ENCODE measurements around the gene OR8K1.

Gene OR8K1

DNA sequence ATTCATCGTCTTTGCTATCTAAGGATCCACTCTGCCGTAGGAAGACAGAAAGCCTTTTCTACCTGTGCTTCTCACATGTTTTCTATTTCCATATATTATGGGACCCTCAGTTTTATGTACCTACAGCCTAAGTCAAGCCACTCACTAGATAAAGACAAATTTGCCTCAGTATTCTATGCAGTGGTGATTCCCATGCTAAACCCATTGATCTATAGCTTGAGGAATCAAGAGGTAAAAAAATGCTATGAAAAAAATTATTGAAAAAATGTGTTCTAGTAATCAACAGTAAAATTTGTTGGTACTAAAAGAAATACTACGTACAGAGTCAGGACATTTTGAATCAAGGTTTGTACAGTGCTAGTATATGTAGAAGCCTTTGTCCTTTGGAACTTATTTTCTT, 48.5 kb downstream of the OR8K1 start:
- Histone ChIP-seq H3K4me1 (ENCODE audit: control insufficient read depth, insufficient read depth, low read length, poor library complexity, severe bottlenecking) (no peaks in the 10 kb centered on the region), H3K9me3 (ENCODE audit: control insufficient read depth, low read length) (no peaks in the 10 kb centered on the region), H3K27ac (ENCODE audit: insufficient read depth, low read length, poor library complexity, severe bottlenecking) (no peak overlapping the region), H3K27me3 (replicated peaks; ENCODE audit: control insufficient read depth, insufficient read depth, low read length, poor library complexity, severe bottlenecking) (no peaks in the 10 kb centered on the region), H3K4me3 (ENCODE audit: insufficient read depth, low read depth, low read length, poor library complexity, severe bottlenecking) (no peak overlapping the region), H3K36me3 (ENCODE audit: control insufficient read depth, insufficient read depth, low read length) (no peaks in the 10 kb centered on the region)
- no peak for DNase-seq

DNA sequence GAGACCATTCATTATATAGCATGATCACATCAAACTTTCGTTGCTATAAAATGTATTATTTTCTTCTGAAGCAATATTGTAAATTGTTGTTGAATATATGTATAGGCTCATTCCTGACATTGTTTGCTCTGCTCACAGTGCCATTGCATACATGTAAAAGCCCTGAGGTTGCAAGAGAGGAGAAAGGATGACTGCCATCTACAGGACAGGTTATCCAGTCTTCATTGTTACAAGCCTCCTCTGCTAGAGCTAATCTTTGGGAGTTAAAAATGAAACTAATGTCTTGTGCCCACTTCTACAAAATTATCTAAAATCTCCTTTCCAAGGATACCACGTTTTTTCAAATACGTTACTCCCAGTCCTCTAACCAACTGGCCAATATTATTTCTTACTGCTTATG, 50.2 kb downstream of the OR8K1 start:
- Histone ChIP-seq H3K4me3 (ENCODE audit: insufficient read depth, low read depth, low read length, poor library complexity, severe bottlenecking) (no peak overlapping the region), H3K36me3 (ENCODE audit: control insufficient read depth, insufficient read depth, low read length) (no peaks in the 10 kb centered on the region), H3K4me1 (ENCODE audit: control insufficient read depth, insufficient read depth, low read length, poor library complexity, severe bottlenecking) (no peaks in the 10 kb centered on the region), H3K9me3 (ENCODE audit: control insufficient read depth, low read length) (no peaks in the 10 kb centered on the region), H3K27me3 (replicated peaks; ENCODE audit: control insufficient read depth, insufficient read depth, low read length, poor library complexity, severe bottlenecking) (no peaks in the 10 kb centered on the region), H3K27ac (ENCODE audit: insufficient read depth, low read length, poor library complexity, severe bottlenecking) (no peak overlapping the region)
- DNase-seq = no peak

Data from effector memory CD4-positive, alpha-beta T cell (primary cell).